HG02763 (cell line): ENCODE measurements around the gene PRR11.
"Not testable (repeated sequence)": the region's sequence is repeated elsewhere in the genome, so short reads cannot be mapped to it uniquely, and the experiment has no call there.

Experiments used
- ATAC-seq: cut with Tn5 transposase; IDR thresholded peaks from one replicate; pipeline ENCODE4 v1.9.1; 2021; ENCODE audit warnings: mild to moderate bottlenecking, moderate library complexity; ENCODE audit not compliant: unreplicated experiment

PRR11 gene

GRCh38 chr17:59219370-59219769 lies 63.8 kb downstream of the PRR11 start:
- ATAC-seq: no peak

- no peak for ATAC-seq
Measured at GRCh38 chr17:59219992-59220327, 64.4 kb downstream of the PRR11 start.

GRCh38 chr17:59220328-59221158 lies 65.0 kb downstream of the PRR11 start, which contains the start of gene GDPD1:
Gene GDPD1, plus strand, starts transcription at chr17:59220511. Its CDS starts 99 bp downstream, at chr17:59220610.
- peak; percentile 96 for ATAC-seq

GRCh38 chr17:59221159-59221847 lies 65.8 kb downstream of the PRR11 start:
- ATAC-seq: no peak

GRCh38 chr17:59223813-59224212 lies 68.3 kb downstream of the PRR11 start:
- ATAC-seq: no peak

GRCh38 chr17:59228588-59228987 lies 73.0 kb downstream of the PRR11 start:
- ATAC-seq: not testable (repeated sequence)

DNA sequence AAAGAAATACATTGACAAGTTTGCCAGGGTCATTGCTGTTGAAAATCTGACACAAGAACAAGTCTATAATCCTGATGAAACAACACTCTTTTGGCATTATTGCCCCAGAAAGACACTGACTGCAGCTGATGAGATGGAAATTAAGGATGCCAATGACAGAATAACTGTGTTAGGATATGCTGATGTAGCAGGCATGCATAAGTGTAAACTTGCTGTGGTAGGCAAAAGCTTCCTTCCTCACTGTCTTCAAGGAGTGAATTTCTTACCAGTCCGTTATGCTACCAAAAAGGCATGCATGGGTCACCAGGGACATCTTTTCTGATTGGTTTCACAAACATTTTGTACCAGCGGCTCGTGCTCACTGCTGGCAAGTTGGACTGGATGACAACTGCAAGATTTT lies 75.2 kb downstream of the PRR11 start:
- ATAC-seq: no peak

GRCh38 chr17:59234631-59235030 lies 79.1 kb downstream of the PRR11 start:
- no peak for ATAC-seq

DNA sequence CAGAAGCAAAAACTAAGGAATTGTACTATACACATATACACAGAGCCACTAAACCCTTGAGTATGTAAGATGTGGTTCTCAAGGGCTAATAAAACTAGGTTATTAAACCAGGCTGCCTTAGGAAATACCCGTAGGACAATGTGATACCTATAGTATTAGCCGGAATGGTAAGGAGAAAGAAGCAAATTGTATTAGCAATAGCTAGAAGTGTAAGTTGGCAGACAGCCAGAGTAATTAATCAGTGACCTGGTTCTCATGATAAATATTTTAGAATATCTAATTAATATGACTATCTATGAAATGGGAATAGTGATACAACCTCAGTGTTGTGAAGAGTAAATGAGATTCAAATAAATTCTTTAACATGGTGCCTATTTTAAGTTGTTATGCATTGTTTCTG lies 83.4 kb downstream of the PRR11 start:
- ATAC-seq: no peak

DNA sequence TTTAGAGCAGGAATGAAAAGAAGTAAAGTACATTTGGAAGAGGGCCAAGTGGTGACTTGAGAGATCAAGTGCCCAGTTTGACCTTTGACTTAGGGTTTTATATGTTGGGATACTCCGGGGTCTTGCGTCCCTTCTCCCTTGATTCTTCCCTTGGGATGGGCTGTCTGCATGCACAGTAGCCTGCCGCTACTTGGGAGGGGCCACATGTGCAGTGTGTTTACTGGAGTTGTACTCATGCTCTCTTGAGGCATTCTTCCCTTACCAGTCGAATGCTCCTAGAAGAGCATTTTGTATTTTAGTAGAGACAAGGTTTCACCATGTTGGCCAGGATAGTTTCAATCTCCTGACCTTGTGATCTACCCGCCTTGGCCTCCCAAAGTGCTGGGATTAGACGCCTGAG lies 88.5 kb downstream of the PRR11 start:
- ATAC-seq: no peak
